Loucy (cell line): ENCODE measurements around the gene COL11A1.

Experiments
- CTCF ChIP-seq: fragments of 200-600 bp; sonication (generic); conservative IDR thresholded peaks from 2 replicates; pipeline ENCODE4 v1.5.1; 2014; ENCODE audit warnings: mild to moderate bottlenecking, antibody characterized with exemption, low read length
- EZH2phosphoT487 ChIP-seq: fragments of 200-600 bp; IDR thresholded peaks from 2 replicates; pipeline ENCODE4 v1.6.1; 2018; ENCODE audit warnings: antibody characterized with exemption, mild to moderate bottlenecking, moderate library complexity, borderline replicate concordance

- no peak for TF ChIP-seq CTCF
- TF ChIP-seq EZH2phosphoT487, result no peak
Observed at GRCh38 chr1:103120981-103121380, 12.7 kb upstream of the COL11A1 start.
